Measurements from ENCODE around the gene TOP3B. TPM values are rescaled to one million over a fixed set of nuclear protein-coding genes. Genes with fewer than 3 reads are reported as not detected.
A peak's percentile ranks its signal among the peaks of the same experiment; 100 is the strongest.

Gene TOP3B
- total RNA-seq, 1 experiment from 2014 or later = 68.6 TPM

DNA sequence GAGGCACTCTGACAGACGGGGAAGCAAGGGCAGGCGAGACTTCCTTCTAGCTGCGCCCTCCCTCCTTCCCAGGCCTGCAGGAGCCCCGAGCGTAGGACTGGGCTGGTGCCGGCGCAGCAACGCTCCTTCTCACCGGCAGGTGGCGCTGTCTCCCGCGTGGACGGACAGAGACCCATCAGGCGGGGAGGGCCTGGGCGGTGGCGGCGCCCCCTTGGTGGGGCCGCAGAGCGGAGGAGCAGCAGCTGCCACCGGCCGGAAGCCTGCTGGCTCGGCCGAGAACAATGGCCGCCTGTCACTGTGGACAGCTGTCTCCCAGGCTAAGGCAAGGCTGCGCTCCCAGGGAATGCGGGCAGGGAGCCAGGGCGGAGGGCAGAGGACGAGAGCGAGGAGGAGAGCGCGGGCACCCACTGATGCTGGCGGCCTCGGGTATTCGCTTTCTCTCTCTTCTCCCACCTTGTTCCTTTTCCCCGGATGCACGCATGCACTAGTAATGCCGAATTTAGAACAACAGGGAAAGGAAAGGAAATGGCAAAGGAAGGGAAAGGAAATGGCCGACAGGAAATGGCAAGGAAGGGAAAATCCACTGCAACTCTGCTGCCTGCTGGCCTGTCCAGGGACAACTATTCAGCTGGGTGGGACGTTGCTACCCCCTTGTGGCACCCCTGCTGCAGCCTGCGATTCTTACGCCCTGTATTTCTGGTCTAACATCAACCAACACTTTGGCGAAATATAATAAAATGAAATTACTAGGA, 44.3 kb downstream of the TOP3B start (continued):
- TF ChIP-seq ERG (CRISPR knock-in tag; IDR thresholded peaks at IDR 0.05) (no peak), ZNF121 (CRISPR knock-in tag; IDR thresholded peaks at IDR 0.05) (no peak), NFE2L1 (CRISPR knock-in tag; IDR thresholded peaks at IDR 0.05) (peak; percentile 83), NFATC4 (CRISPR knock-in tag; IDR thresholded peaks at IDR 0.05) (no peak), TEAD4 (CRISPR knock-in tag; IDR thresholded peaks at IDR 0.05) (no peak), HMGXB4 (CRISPR knock-in tag; IDR thresholded peaks at IDR 0.05) (peak; percentile 100), NR1H2 (CRISPR knock-in tag; IDR thresholded peaks at IDR 0.05) (no peak), MXD4 (CRISPR knock-in tag; IDR thresholded peaks at IDR 0.05; ENCODE audit: borderline replicate concordance) (no peak), OVOL2 (CRISPR knock-in tag; IDR thresholded peaks at IDR 0.05; ENCODE audit: borderline replicate concordance) (no peak), ETV6 (CRISPR knock-in tag; IDR thresholded peaks at IDR 0.05) (peak; percentile 98), TCF7 (CRISPR knock-in tag; IDR thresholded peaks at IDR 0.05; ENCODE audit: low read depth) (no peak), SMAD3 (CRISPR knock-in tag; IDR thresholded peaks at IDR 0.05; ENCODE audit: borderline replicate concordance) (peak; percentile 66; the same call in 1 of the 2 replicates), ZNF317 (CRISPR knock-in tag; IDR thresholded peaks at IDR 0.05; ENCODE audit: borderline replicate concordance, low read depth) (no peak), FOXP1 (CRISPR knock-in tag; IDR thresholded peaks at IDR 0.05; ENCODE audit: borderline replicate concordance) (peak; percentile 73), GABPB1 (CRISPR knock-in tag; IDR thresholded peaks at IDR 0.05) (peak; percentile 62)
- TF ChIP-seq, protein P1, sequence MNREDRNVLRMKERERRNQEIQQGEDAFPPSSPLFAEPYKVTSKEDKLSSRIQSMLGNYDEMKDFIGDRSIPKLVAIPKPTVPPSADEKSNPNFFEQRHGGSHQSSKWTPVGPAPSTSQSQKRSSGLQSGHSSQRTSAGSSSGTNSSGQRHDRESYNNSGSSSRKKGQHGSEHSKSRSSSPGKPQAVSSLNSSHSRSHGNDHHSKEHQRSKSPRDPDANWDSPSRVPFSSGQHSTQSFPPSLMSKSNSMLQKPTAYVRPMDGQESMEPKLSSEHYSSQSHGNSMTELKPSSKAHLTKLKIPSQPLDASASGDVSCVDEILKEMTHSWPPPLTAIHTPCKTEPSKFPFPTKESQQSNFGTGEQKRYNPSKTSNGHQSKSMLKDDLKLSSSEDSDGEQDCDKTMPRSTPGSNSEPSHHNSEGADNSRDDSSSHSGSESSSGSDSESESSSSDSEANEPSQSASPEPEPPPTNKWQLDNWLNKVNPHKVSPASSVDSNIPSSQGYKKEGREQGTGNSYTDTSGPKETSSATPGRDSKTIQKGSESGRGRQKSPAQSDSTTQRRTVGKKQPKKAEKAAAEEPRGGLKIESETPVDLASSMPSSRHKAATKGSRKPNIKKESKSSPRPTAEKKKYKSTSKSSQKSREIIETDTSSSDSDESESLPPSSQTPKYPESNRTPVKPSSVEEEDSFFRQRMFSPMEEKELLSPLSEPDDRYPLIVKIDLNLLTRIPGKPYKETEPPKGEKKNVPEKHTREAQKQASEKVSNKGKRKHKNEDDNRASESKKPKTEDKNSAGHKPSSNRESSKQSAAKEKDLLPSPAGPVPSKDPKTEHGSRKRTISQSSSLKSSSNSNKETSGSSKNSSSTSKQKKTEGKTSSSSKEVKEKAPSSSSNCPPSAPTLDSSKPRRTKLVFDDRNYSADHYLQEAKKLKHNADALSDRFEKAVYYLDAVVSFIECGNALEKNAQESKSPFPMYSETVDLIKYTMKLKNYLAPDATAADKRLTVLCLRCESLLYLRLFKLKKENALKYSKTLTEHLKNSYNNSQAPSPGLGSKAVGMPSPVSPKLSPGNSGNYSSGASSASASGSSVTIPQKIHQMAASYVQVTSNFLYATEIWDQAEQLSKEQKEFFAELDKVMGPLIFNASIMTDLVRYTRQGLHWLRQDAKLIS (CRISPR knock-in tag; IDR thresholded peaks at IDR 0.05; ENCODE audit: borderline replicate concordance) = no peak

- Mint-ChIP-seq H3K36me3 (peaks cover 12% of the 10 kb centered on the region; the same call in 1 of the 2 replicates), H3K27me3 (ENCODE audit: low read depth) (no peaks in the 10 kb centered on the region), H3K27ac (peak overlapping the region; percentile 84), H3K4me3 (peak overlapping the region; percentile 85), H3K4me1 (peaks cover 11% of the 10 kb centered on the region), H3K9me3 (no peaks in the 10 kb centered on the region)
- peak; percentile 5 for ATAC-seq
- TF ChIP-seq, protein P1 (CRISPR knock-in tag; IDR thresholded peaks at IDR 0.05; ENCODE audit: borderline replicate concordance) = no peak
- TF ChIP-seq TP53 (CRISPR knock-in tag; IDR thresholded peaks at IDR 0.05) (no peak), AR (CRISPR knock-in tag; IDR thresholded peaks at IDR 0.05) (no peak)
- TF ChIP-seq, protein P2, sequence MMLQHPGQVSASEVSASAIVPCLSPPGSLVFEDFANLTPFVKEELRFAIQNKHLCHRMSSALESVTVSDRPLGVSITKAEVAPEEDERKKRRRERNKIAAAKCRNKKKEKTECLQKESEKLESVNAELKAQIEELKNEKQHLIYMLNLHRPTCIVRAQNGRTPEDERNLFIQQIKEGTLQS (CRISPR knock-in tag; conservative IDR thresholded peaks at IDR 0.05) = no peak
- TF ChIP-seq, protein P3, sequence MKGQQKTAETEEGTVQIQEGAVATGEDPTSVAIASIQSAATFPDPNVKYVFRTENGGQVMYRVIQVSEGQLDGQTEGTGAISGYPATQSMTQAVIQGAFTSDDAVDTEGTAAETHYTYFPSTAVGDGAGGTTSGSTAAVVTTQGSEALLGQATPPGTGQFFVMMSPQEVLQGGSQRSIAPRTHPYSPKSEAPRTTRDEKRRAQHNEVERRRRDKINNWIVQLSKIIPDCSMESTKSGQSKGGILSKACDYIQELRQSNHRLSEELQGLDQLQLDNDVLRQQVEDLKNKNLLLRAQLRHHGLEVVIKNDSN (CRISPR knock-in tag; IDR thresholded peaks at IDR 0.05) = 0 out of 2 replicates have a peak, but pooled peaks have one; percentile 25
- ChIA-PET POLR2A (interaction anchor here (0.9 kb wide), 1 partner anchor 14 kb away, joined by 3 read pairs; no protein-coding TSS in a partner anchor), CTCF (interaction anchor here (0.5 to 4.5 kb wide), 48 partner anchors 11 to 808 kb away, joined by 3 to 121 read pairs (median 5); partner anchors contain the start of genes MAPK1, PPIL2, PPM1F and YPEL1)
- DNase-seq (ENCODE audit: low spot score) = no peak
Observed at GRCh38 chr22:21937821-21938070, 44.8 kb downstream of the TOP3B start.
